ENCODE results near the gene IGSF3.
A peak's percentile ranks its signal among the peaks of the same experiment; 100 is the strongest.
"Not testable (repeated sequence)": the region's sequence is repeated elsewhere in the genome, so short reads cannot be mapped to it uniquely, and the experiment has no call there.

Gene IGSF3

GRCh38 chr1:116657836-116658235, 9.7 kb downstream of the IGSF3 start:
- not testable (repeated sequence) for DNase-seq

- no peak for DNase-seq
Observed at GRCh38 chr1:116654351-116654750, 13.2 kb downstream of the IGSF3 start.

GRCh38 chr1:116652598-116652997, 14.9 kb downstream of the IGSF3 start:
- not testable (repeated sequence) for DNase-seq

GRCh38 chr1:116650781-116651180, 16.8 kb downstream of the IGSF3 start:
- not testable (repeated sequence) for DNase-seq

- not testable (repeated sequence) for DNase-seq
Observed at GRCh38 chr1:116649041-116649440, 18.5 kb downstream of the IGSF3 start.

- DNase-seq = not testable (repeated sequence)
Observed at GRCh38 chr1:116648325-116648724, 19.2 kb downstream of the IGSF3 start.

GRCh38 chr1:116647186-116647585, 20.3 kb downstream of the IGSF3 start:
- DNase-seq = not testable (repeated sequence)

GRCh38 chr1:116646673-116647170, 20.8 kb downstream of the IGSF3 start:
- DNase-seq = not testable (repeated sequence)

GRCh38 chr1:116645802-116646672, 21.5 kb downstream of the IGSF3 start:
- not testable (repeated sequence) for DNase-seq

GRCh38 chr1:116644993-116645392, 22.5 kb downstream of the IGSF3 start:
- not testable (repeated sequence) for DNase-seq

- not testable (repeated sequence) for DNase-seq
Observed at GRCh38 chr1:116644096-116644495, 23.4 kb downstream of the IGSF3 start.

- DNase-seq = peak; percentile 28
Observed at GRCh38 chr1:116643281-116643751, 24.2 kb downstream of the IGSF3 start.

GRCh38 chr1:116642311-116643280, 24.9 kb downstream of the IGSF3 start:
- peak; percentile 73 for DNase-seq

GRCh38 chr1:116637583-116637982, 29.9 kb downstream of the IGSF3 start:
- DNase-seq = not testable (repeated sequence)

GRCh38 chr1:116636584-116636983, 30.9 kb downstream of the IGSF3 start:
- DNase-seq = not testable (repeated sequence)

- DNase-seq = not testable (repeated sequence)
Observed at GRCh38 chr1:116634386-116634785, 33.1 kb downstream of the IGSF3 start.

GRCh38 chr1:116631996-116632925, 35.3 kb downstream of the IGSF3 start:
- DNase-seq = not testable (repeated sequence)

GRCh38 chr1:116631554-116631953, 36.0 kb downstream of the IGSF3 start:
- not testable (repeated sequence) for DNase-seq

- not testable (repeated sequence) for DNase-seq
Observed at GRCh38 chr1:116630057-116630456, 37.5 kb downstream of the IGSF3 start.

GRCh38 chr1:116629441-116629840, 38.1 kb downstream of the IGSF3 start:
- DNase-seq = not testable (repeated sequence)

- DNase-seq = no peak
Observed at GRCh38 chr1:116628448-116628847, 39.1 kb downstream of the IGSF3 start.

- not testable (repeated sequence) for DNase-seq
Observed at GRCh38 chr1:116627357-116627756, 40.2 kb downstream of the IGSF3 start.
